Tibial artery (tissue), 4 donors: ENCODE measurements around the gene SRSF9.

Experiments used
- DNase-seq, 2 donors: peaks; one replicate each; pipeline ENCODE4 v3.0.0-alpha.2; 2019
- H3K27ac ChIP-seq, 2 donors: fragments of 200-600 bp; sonication (generic) in 1 of 2; 1 replicate in 1 of 2; 2 replicates in 1 of 2; pipeline ENCODE4 v1.5.1; 2018 to 2019; ENCODE audit warnings: mild to moderate bottlenecking in 1 of 2
- H3K27me3 ChIP-seq, 2 donors: fragments of 200-600 bp; sonication (generic) in 1 of 2; one replicate each; pipeline versions ENCODE4 v1.5.1 to v1.6.0; 2016 to 2019
- H3K36me3 ChIP-seq, 3 donors: fragments of 200-600 bp; sonication (generic) in 2 of 3; one replicate each; pipeline ENCODE4 v1.5.1; 2016 to 2019; ENCODE audit warnings: mild to moderate bottlenecking in 2 of 3
- H3K4me1 ChIP-seq, 4 donors: fragments of 200-600 bp; sonication (generic) in 2 of 4; 1 replicate in 3 of 4; 2 replicates in 1 of 4; pipeline ENCODE4 v1.5.1; 2016 to 2019
- H3K4me3 ChIP-seq, 2 donors: fragments of 200-600 bp; sonication (generic) in 1 of 2; 1 replicate in 1 of 2; 2 replicates in 1 of 2; pipeline ENCODE4 v1.5.1; 2018 to 2019; ENCODE audit warnings: mild to moderate bottlenecking in 2 of 2
- H3K9me3 ChIP-seq, 3 donors: fragments of 200-600 bp; sonication (generic) in 1 of 3; one replicate each; pipeline ENCODE4 v1.5.1; 2016 to 2019
- intact Hi-C: fragments of 100-400 bp; cut with DNase I; formaldehyde crosslinking; loops from one replicate; pipeline ENCODE4 v1.15.0; 2023; ENCODE audit warnings: low total_unique reads
- TF ChIP-seq, protein P1 (sequence below), 2 experiments: fragments of 200-600 bp in 1 of 2; fragments of 450-650 bp in 1 of 2; IDR thresholded peaks; one replicate each; pipeline ENCODE4 v1.5.1; 2017 to 2019; ENCODE audit warnings: antibody characterized with exemption in 2 of 2, mild to moderate bottlenecking in 1 of 2, moderate library complexity in 1 of 2

The SRSF9 gene

DNA sequence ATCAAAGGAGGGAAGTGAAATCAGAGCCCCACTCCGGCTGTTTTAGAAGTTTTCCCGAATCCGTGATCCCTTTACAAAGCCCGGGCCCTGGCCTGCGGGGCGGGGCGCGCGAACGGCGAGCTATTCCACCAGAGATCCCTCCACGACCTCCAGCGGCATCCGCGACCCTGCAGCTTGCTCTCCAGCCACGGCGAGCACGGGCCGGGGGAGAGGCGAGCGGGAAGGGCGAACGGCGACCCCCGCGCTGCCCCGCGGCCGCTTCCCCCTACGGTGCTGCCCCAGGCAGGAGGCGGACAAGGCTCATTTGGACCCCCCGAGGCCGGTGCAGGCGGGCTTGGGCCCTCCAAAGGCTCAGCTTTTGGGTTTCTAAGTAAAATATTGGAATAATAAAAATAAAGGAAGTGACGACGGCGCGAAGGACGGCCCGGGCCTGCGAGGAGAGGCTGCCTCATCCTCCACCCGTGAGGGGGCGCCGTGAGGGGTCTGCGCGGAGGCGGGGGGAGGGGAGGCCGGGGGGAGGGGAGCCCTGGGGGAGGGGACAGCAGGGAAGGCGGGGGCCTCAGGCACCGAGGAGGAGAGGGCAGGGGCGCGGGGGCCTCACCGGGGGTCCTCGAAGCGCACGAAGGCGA, 613 bp downstream of the SRSF9 start:
- DNase-seq: peak; percentile 28 to 73
- intact Hi-C loops: no loop called here
- TF ChIP-seq, protein P1, sequence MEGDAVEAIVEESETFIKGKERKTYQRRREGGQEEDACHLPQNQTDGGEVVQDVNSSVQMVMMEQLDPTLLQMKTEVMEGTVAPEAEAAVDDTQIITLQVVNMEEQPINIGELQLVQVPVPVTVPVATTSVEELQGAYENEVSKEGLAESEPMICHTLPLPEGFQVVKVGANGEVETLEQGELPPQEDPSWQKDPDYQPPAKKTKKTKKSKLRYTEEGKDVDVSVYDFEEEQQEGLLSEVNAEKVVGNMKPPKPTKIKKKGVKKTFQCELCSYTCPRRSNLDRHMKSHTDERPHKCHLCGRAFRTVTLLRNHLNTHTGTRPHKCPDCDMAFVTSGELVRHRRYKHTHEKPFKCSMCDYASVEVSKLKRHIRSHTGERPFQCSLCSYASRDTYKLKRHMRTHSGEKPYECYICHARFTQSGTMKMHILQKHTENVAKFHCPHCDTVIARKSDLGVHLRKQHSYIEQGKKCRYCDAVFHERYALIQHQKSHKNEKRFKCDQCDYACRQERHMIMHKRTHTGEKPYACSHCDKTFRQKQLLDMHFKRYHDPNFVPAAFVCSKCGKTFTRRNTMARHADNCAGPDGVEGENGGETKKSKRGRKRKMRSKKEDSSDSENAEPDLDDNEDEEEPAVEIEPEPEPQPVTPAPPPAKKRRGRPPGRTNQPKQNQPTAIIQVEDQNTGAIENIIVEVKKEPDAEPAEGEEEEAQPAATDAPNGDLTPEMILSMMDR (IDR thresholded peaks at IDR 0.05): no peak
- peak overlapping the region; percentile 93 to 94 for H3K27ac ChIP-seq
- H3K27me3 ChIP-seq: no peaks in the 10 kb centered on the region
- no peaks in the 10 kb centered on the region for H3K9me3 ChIP-seq
- H3K4me1 ChIP-seq: peaks cover 0 to 43% (median 19%) of the 10 kb centered on the region in 4 donors
- H3K4me3 ChIP-seq: peak overlapping the region; percentile 95 to 98
- peaks cover 16 to 31% (median 18%) of the 10 kb centered on the region in 3 donors for H3K36me3 ChIP-seq

DNA sequence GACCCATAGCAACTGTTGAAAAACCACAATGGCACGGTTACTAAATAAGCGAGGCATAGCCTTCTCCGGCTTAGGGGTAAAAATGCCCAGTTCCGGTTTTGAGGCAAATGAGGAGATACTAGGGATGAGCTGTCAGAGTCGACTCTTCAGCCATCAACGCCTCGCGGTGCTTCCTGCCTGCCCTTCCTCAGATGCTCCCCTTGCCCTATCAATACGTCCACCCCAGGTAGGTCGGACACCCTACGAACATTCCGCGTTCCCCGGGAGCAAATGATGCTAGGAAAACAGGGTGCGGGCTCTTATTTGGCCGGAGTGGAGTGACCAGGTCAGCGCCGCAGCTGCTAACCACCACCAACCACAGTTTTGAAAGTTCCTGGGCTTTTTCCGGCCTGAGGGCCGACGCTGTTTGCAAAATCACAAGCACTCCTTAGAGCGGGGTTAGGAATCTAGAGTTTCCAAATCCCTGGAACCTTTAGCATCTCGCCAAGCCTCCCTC, 1.2 kb downstream of the SRSF9 start:
- H3K4me3 ChIP-seq: peak overlapping the region; percentile 95 to 98
- TF ChIP-seq, protein P1 (IDR thresholded peaks at IDR 0.05): no peak
- H3K36me3 ChIP-seq: peaks cover 22 to 37% (median 24%) of the 10 kb centered on the region in 3 donors
- intact Hi-C loops: no loop called here
- H3K9me3 ChIP-seq: no peaks in the 10 kb centered on the region
- DNase-seq: peak; percentile 31 to 69
- H3K4me1 ChIP-seq: peaks cover 0 to 39% (median 19%) of the 10 kb centered on the region in 4 donors
- no peaks in the 10 kb centered on the region for H3K27me3 ChIP-seq
- peak overlapping the region; percentile 93 to 94 for H3K27ac ChIP-seq

DNA sequence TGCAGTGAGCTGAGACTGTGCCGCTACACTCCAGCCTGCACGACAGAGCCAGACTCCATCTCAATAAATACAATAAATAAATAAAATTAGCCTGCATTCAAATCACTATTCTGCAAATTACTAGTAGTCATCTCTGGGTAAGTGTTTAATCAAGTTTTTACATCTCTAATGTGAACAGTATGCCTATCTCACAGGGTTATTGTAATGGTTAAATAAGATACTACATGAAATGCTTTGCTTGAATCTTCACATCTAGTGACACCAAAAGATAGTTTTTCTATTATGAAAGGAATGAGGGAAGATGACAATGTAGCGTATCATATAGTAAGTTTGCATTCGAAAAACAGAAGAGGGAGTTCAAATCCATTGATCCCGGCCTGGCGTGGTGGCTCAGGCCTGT, 2.1 kb downstream of the SRSF9 start:
- Histone ChIP-seq H3K4me3 (no peak overlapping the region), H3K27ac (no peak overlapping the region), H3K4me1 (peaks cover 0 to 39% (median 19%) of the 10 kb centered on the region in 4 donors), H3K36me3 (peaks cover 31 to 46% (median 33%) of the 10 kb centered on the region in 3 donors), H3K27me3 (no peaks in the 10 kb centered on the region), H3K9me3 (no peaks in the 10 kb centered on the region)
- DNase-seq: no peak
- intact Hi-C loops: no loop called here
- TF ChIP-seq, protein P1 (IDR thresholded peaks at IDR 0.05): no peak

DNA sequence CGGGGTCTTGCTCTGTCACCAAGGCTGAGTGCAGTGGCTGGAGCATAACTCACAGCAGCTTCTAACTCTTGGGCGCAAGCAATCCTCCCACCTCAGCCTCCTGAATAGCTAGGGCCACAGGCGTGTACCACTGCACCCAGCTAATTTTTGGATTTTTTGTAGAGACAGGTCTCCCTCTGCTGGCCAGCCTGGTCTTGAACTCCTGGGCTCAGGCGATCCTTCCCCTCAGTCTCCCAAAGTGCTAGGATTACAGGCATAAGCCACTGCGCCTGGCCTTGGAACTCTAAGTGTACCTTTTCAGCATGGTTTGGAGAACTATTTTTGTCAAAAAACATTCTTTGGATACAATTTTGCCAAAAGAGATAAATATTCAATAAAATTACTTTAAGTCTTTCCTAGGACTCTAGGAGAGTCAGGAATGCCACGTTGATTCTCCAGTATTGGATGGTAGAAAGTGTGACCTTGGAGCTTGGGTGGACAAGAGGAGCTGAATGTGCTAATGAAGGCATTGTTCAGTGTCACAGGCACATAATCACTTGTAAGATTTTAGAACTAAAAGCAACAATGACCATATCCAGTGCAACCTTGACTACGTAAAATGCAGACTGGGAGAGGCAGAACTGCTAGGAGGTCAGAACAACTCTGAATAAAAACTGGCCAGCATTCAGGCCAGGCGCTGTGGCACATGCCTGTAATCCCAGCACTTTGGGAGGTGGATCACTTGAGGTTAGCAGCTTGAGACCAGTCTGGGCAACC, 2.8 kb downstream of the SRSF9 start:
- Histone ChIP-seq H3K27ac (no peak overlapping the region), H3K4me1 (peaks cover 0 to 39% (median 19%) of the 10 kb centered on the region in 4 donors), H3K4me3 (no peak overlapping the region), H3K27me3 (no peaks in the 10 kb centered on the region), H3K9me3 (no peaks in the 10 kb centered on the region), H3K36me3 (peaks cover 38 to 53% (median 40%) of the 10 kb centered on the region in 3 donors)
- TF ChIP-seq, protein P1 (IDR thresholded peaks at IDR 0.05): peak; percentile 21 to 42
- DNase-seq: no peak
- intact Hi-C loops: no loop called here

DNA sequence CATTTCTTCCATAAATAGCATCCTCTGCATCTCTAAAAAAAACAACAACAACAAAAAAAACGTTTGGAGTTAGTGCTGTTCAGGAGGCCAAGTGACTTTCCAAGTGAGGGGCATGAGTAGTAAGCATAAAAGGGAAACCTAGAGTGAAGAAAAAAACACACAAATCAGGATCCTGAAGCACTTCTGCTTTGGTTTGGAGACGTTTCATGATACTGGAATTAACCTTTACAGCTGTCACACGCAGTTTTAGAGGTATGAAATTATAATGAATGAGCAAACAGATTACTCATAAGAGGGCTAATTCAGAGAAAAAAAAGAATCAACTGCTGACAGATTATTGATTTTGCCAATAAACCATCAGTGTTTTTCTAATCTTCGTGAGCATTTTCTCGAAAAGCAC, 3.8 kb downstream of the SRSF9 start:
- intact Hi-C loops: no loop called here
- no peaks in the 10 kb centered on the region for H3K27me3 ChIP-seq
- H3K4me3 ChIP-seq: no peak overlapping the region
- TF ChIP-seq, protein P1 (IDR thresholded peaks at IDR 0.05): no peak
- peaks cover 47 to 63% (median 50%) of the 10 kb centered on the region in 3 donors for H3K36me3 ChIP-seq
- H3K4me1 ChIP-seq: peaks cover 0 to 39% (median 19%) of the 10 kb centered on the region in 4 donors
- no peaks in the 10 kb centered on the region for H3K9me3 ChIP-seq
- H3K27ac ChIP-seq: no peak overlapping the region
- DNase-seq: no peak
